ENCODE results near the gene PLPP4.

DNA sequence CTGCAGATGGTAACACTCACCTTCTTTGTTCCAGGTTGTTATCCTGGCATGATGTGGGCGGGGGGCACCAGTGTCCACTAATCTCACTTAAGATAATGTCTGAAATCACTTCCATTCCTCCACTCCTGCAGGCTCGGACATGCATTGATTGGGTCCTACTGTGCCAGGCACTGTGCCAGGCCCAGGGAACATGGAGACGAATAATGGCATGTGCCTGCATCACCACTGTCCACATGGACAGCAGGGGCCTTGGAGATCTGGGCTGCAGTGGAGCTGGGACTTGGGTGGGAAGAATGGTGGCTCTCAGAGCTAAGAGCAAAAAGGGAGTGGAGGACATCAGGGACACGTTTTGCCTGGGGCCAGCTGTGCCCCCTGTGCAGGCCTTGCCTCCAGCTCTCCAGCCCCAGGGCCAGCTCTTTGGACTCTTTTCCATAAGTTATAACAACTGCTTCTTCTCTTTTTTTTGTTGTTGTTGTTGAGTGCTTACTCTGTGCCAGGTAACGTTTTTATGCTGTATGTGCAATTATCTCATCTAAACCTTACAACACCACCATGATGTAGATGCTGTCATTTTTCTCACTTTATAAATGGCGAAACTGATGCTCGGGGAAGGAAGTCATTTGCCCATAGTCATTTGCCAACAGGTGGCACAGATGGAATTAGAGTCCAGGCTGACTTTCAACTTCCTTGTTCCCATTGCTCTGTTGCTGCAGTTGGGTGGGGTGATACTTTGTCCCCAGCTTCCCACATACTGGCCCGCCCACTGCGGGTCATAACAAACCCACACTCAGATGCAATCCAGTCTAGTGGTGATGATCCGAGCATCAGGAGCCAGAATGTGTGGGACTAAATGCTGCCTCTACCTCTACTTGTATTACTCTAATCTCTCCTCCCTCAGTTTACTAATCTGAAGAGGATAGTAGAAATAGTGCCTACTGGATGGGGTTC is 19.1 kb downstream of the PLPP4 start:
- TF ChIP-seq, protein P1, sequence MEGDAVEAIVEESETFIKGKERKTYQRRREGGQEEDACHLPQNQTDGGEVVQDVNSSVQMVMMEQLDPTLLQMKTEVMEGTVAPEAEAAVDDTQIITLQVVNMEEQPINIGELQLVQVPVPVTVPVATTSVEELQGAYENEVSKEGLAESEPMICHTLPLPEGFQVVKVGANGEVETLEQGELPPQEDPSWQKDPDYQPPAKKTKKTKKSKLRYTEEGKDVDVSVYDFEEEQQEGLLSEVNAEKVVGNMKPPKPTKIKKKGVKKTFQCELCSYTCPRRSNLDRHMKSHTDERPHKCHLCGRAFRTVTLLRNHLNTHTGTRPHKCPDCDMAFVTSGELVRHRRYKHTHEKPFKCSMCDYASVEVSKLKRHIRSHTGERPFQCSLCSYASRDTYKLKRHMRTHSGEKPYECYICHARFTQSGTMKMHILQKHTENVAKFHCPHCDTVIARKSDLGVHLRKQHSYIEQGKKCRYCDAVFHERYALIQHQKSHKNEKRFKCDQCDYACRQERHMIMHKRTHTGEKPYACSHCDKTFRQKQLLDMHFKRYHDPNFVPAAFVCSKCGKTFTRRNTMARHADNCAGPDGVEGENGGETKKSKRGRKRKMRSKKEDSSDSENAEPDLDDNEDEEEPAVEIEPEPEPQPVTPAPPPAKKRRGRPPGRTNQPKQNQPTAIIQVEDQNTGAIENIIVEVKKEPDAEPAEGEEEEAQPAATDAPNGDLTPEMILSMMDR (IDR thresholded peaks at IDR 0.05), result no peak
- TF ChIP-seq ZFX (IDR thresholded peaks at IDR 0.05; ENCODE audit: borderline replicate concordance), result no peak
